Prostate gland (tissue), 2 donors: Measurements from ENCODE around the gene FOXRED1.

Experiments used
- POLR2A ChIP-seq: fragments of 450-650 bp; IDR thresholded peaks from one replicate; pipeline ENCODE4 v1.6.1; 2016; ENCODE audit warnings: antibody characterized with exemption, mild to moderate bottlenecking
- POLR2AphosphoS5 ChIP-seq: sonication (generic); formaldehyde crosslinking; IDR thresholded peaks from one replicate; pipeline ENCODE4 v1.6.1; 2017; ENCODE audit warnings: antibody characterized with exemption
- TF ChIP-seq, protein P1 (sequence below), 4 experiments: fragments of 200-600 bp in 2 of 4; fragments of 450-650 bp in 2 of 4; sonication (generic) in 2 of 4; IDR thresholded peaks; 1 replicate in 3 of 4; 2 replicates in 1 of 4; pipeline ENCODE4 v1.5.1; 2016 to 2019; ENCODE audit warnings: antibody characterized with exemption in 4 of 4, mild to moderate bottlenecking in 2 of 4, moderate library complexity in 2 of 4

- TF ChIP-seq, protein P1, sequence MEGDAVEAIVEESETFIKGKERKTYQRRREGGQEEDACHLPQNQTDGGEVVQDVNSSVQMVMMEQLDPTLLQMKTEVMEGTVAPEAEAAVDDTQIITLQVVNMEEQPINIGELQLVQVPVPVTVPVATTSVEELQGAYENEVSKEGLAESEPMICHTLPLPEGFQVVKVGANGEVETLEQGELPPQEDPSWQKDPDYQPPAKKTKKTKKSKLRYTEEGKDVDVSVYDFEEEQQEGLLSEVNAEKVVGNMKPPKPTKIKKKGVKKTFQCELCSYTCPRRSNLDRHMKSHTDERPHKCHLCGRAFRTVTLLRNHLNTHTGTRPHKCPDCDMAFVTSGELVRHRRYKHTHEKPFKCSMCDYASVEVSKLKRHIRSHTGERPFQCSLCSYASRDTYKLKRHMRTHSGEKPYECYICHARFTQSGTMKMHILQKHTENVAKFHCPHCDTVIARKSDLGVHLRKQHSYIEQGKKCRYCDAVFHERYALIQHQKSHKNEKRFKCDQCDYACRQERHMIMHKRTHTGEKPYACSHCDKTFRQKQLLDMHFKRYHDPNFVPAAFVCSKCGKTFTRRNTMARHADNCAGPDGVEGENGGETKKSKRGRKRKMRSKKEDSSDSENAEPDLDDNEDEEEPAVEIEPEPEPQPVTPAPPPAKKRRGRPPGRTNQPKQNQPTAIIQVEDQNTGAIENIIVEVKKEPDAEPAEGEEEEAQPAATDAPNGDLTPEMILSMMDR (IDR thresholded peaks at IDR 0.05): no peak
- TF ChIP-seq POLR2A (no peak), POLR2AphosphoS5 (no peak)
Observed at GRCh38 chr11:126282361-126282735, 13.4 kb downstream of the FOXRED1 start.
